Measurements from ENCODE around the gene RPTOR.

The RPTOR gene

DNA sequence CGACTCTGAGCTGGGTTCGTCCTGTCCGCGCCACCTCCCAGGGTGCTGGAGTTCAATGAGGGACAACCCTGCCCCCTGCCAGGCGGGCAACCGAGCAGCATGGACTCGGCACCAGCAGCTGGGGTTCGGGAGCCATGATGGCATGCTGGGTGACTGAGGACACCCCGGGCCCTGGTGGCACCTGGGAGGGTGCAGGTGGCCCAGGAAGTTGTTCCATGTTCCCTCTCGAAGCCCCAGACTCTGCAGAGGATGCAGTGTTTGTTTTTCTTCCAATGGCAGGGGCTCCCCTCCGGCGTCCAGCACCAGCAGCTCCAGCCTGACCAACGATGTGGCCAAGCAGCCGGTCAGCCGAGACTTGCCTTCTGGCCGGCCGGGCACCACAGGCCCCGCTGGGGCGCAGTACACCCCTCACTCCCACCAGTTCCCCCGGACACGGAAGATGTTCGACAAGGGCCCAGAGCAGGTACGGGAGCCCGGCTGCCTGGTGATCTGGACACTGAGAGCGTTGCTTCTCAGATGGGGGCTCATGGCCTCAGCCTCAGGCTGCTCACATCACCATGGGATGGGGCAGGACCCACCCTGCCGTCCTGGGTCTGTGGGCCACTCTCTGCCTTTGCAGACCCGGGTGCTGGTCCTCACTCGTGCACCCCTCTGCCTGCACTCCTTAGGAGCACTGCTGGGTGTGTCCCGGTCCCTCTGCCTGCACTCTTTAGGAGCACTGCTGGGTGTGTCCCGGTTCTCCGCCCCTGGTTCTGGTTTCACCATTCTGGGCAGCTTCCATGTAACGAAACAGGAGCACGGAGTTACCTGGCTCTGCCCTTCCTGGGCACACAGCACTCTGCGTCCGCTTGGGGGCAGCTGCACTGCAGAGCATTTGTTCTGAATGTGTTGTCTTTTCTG, 378.8 kb downstream of the RPTOR start:
- no peak for DNase-seq

DNA sequence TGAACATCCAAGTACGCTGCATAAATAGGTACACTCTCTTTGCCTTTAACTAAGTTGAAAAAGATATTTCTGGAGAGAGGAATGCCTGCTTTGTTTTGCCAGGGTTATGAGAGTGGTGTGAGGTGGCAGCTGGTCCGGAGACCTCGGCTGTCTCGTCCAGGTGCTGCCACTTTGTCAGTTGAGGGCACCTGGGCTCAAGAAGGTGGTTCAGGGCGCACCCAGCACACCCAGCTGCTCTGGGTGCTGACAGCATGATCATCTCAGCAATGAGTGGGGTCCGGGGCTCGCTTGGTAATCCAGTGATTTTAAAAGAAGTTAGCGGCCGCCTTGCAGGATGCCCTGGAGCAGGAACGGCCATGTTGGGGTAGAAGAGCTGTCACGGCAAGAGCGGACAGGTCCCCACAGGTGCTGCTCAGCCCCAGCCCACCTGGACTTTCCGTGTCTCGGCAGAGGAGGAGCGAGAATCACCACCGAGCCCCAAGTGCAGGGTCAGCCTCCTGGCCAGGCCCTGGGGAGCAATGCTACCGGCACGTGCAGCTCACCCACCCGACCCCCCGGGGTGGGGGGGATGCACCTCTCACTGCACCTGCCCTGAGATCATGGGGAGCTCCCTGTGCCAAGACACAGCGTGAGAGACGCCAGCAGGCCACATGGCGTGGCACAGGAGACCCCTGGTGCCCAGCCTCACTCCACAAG, 379.6 kb downstream of the RPTOR start:
- DNase-seq = no peak

DNA sequence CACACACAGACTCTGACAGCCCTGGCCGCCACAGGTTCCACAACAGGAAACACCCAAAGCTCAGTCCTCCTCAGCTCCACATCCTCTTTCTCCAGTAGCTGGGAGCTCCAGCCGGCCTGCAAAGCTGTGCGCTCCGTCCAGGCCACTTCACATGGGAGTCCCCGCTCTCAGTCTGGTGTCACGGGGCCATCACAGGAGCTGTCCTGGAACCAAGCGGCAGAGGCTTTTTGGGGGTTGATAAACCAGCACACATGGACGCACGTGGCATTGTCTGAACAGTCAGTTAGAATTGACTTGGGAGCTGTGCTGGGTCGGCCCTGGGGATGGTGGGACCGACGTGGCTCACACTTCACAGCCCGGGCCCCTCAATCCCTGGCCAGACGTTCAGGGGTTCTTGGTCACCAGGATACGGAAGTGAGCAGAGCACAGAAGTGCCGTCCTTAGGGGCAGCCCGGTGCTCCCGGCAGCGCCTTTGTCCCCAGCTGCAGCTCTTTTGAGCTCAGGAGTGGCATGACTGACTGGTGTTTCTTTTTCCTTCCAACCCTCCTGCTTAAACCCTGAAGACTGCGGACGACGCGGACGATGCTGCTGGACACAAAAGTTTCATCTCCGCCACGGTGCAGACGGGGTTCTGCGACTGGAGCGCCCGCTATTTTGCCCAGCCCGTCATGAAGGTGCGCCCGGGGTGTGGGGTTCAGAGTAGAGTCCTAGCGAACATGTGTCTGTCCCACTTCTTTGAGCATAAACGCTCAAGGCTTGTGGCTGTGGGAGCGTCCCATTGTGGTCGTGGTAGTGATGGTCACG, 380.4 kb downstream of the RPTOR start:
- no peak for DNase-seq

DNA sequence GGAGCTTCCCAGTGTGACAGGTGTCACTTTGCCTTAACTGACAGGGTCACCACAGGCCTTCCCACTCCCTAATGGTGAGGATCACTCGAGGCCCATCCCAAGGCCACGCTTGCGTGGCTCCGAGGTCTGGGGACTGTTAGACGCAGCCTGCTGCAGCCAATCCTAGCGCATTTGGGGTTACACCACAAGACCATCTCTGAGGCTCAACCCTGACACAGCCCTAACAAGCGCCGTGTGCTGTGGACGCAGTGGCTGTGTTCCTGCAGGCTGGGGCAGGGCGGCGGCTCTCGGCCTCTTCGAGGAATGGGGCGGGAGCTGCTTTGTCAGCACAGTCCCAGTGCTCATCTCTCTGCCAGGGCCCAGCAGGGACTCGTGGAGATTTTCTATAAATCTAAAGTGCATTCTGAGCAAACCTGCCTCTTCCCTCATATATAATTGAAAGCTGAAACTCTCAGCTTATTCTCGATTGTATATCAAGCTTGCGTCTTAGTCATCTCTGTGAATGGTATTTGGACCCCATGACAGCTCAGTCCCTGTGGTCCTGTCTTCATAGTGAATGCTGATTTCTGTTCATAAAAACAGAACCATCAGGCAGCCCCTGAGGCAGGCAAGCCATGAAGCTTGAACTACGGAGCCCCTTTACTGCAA, 381.2 kb downstream of the RPTOR start:
- DNase-seq = no peak

DNA sequence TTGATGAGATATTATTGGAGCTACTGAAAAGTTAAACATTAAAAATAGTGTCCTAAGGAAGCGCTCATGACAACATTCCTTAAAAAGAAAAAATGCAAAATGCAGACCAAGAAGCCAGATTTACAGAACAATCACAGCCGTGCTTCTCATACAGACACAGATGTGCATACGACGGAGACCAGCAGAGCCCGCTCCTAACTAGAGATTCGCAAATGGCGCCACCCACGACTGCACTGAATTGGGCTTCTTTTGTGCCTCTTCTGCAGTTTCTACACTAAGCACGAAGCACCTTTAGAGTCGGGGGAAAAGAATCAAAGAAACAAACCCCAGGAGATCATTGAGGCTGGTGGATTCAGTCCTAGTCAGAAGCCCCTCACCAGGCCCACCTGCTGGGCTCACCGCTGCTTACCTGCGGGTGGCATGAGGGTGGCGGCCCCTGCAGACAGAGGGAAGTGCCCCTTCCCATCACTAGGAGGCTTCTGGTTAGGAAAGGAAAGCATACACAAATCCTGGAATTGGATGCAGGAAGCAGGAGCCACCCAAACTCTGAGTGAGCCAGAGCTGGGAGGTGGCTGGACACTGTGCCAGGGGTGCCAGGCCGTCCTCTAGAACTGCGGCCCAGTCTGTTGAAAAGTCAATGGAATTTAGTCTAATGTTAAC, 382.1 kb downstream of the RPTOR start:
- DNase-seq = no peak

DNA sequence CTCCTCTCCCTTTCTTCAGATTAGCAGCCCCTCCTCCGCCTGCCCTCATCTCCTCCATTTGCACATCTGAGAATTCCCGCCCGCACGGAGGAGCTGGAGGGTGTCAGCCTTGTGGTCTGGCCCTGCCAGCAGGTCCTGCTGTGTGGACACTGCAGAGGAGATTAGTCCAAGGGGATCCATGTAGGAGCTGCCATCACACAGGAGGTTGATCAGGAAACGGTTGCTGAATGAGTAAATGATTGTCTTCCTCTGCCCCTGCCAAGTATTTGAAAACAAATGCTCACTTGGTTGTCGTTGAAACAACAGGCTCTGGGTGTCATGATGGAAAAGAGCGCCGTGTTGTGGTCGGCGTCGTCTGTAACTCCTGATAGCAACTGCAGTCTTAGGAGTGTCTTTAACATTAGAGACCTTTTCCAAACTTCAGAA, 383.2 kb downstream of the RPTOR start:
- DNase-seq = no peak

DNA sequence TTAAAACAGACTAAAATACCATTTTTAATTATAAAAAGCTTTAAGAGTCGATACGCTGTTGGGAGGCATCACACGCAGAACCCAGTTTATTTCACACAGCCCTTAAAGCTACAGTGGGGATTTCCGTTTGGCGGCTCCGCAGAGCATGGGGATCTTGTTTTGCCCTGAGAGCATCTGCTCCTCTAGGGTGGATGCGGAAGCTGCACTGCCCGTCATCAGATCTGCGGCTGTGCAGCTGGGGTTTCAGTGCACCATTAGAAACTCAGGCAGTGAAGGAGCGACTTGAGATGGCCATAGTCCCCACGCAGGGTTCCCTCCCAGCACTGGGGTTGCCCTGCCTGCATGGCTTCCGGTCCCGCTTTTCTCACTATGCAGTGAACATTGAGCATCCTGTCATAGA, 384.8 kb downstream of the RPTOR start:
- DNase-seq = no peak

DNA sequence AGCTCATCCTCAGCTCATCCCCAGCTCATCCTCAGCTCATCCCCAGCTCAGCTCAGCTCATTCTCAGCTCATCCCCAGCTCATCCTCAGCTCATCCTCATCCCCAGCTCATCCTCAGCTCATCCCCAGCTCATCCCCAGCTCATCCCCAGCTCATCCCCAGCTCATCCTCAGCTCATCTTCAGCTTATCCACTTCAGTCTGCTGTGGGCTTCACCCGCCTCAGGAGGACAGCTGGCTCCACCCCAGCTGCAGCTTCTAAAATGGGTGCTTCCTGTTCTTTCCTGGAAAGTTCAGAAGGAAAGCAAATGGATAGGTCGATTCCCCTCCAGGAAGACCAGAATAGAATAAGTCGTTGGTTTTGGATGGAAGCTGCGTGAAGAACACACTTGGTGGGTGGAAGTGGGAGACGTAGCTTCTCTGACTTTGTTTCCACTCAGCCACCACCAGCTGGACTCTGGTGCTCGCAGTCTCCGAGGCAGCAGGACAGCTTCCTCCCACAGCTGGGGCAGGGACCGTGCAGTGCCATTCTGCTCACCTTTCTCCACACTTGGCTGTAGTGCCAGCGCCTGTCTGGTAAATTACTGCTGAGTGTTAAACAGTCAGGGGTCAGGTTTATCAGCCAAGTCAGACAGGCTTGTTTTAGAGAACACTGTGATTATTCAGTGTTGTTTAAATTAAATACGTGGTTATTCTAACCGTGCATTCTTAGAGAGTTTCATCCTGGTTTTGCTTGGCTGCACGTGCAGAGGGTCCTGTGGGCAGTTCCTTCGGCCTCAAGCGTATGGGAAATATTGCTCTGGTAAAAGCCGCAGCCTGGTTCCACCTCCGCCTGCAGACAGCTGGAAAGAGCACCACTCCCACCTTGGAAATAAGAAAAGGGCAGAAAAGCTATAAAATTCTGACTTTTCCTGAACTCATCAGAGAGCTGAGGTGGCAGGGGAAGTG, 386.0 kb downstream of the RPTOR start:
- no peak for DNase-seq

DNA sequence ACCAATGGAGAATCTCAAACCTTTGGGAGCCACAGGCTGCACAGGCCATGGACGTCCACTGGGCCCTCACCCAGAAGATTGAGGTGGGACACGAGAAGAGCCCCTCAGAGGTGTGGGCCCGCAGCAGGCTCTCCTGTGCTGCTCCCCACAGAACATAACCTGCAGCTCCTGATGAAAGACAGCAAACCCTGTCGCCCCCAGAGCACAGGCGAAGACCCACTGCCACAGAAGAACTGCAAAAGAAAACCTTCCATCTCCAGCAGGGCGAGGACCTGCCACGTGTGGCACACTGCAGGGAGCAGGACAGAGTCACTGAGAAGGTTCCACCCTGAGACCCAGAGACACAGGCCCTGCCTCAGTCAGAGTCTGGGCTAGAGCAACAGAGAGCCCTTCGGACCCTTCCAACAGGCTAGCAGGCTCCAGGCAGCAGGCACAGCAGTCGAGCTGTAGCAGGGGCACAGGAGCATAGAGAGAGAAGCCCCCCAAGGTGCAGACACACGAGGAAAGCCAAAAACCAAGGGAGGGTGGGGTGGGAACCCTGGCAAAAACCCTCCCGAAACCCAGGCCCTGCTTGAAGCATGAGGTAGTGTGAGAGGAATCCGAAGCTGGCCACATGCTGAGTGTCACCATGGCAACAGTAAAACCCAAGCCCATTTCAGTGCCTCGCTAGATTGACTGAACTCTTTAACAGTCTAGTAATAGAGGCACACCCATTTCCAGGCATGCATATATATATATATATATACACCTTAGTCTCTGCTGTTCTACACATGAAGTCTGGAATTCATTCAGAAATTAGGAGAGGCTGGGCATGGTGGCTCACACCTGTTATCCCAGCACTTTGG, 387.0 kb downstream of the RPTOR start:
- no peak for DNase-seq

DNA sequence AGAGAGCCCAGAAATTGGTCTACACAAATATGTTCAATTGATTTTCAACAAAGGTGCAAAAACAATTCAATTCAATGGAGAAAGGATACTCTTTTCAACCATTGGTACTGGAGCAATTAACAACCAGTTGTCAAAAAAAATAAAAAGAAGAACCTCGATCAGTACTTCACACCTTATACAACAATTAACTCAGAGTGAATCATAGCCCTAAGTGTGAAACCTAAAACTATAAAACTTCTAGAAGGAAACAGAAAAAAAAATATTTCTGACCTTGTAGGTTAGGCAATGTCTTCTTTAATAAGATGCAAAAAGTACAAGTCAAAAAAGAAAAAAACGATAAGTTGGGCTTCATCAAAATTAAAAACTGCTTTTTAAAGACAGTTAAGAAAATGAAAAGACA, 390.9 kb downstream of the RPTOR start:
- DNase-seq = no peak

DNA sequence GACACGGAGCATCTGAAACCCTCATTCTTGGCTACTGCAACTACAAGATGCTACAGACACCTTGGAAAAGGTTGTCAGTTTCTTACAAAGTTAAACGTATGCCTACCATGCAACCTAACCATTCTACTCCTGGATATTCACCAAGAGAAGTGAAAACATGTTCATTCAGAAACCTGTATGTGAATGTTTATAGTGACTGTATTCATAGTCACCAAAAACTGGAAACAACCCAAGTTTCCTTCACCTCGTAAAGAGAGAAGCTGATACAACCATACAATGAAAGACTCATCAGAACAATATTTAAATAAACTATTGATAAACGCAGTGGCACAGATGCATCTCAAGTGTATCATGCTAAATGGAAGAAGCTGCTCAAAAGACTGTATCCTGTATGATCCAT, 391.6 kb downstream of the RPTOR start:
- no peak for DNase-seq

DNA sequence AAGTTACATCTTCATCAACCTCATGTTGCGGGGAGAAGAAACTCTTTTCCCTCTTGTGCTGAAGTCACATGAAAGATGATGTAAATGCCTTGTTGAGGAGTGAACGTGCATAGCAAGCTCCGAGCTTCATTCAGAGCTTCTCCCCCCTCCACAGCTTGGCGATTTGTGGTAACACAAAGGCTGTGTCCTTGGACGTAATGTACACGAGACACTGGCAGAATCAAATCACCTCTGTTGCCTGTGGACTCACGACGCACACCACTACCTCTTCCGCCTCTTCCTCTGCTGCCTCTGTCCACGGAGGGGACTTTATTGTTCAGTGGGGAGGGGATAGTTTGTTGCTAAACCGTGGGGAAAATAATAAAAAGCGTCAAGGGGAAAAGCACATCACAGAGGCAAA, 392.1 kb downstream of the RPTOR start:
- no peak for DNase-seq

DNA sequence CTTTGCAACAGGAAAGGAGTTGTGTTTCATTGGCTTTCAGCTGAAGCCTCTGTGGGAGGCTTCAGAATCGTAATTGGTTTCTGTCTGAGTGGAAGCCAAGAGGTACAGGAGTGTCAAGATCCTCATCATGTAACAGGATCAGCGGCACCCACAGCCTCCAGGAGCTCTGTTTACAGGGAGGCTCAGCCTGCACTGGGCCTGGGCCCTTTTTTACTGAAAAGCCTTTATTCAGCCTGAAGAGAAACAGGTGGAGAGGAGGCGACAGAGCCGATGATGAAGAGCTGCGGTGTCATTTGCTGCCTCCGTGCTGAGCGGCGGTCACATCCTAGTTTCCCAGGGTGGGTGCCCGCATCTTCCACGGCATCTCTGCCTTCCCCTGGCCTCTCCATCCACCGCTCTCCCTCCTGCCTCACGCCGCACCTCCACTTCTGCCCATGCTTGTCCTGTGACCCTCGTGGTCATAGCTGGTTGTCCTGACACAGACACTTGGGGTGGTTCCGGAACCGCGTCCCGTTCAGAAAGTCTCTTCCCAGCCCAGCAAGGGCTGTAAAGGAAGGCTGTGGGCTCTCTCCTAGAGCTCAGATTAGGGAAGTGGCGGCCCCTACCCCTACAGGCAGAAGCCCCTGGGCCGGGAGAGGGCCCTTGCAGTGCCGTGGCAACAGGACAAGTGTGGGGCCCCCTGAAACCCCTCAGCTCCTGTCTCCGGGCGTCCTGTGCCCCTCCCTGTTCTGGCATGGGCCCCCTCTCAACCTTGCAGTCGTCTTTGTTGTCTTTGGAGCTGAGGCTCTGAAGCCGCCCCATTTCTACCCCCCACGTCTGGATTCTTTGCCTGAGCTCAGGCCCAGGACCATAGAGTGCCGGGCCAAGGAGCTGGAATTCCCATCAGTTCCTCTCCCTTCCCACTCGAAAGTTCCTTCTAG, 393.1 kb downstream of the RPTOR start:
- no peak for DNase-seq

DNA sequence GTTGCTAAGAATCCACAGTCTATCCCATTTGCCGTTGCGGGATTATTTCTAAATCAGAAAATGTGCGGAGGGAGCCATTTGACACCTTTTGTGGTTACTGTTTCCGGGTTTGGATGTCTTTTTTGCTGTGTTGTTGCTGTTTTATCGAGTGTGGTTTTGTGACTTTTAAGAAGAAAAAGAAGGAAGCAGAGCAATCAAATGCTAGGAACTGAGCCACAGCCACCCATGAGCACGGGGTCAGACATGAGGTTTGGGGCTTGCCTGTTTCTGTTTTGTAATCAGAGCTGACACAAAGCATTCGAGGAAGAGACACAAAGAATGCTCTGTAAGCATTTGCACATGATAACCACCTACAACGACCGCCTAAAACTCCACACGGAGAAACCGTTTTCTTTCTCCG, 393.9 kb downstream of the RPTOR start:
- no peak for DNase-seq

DNA sequence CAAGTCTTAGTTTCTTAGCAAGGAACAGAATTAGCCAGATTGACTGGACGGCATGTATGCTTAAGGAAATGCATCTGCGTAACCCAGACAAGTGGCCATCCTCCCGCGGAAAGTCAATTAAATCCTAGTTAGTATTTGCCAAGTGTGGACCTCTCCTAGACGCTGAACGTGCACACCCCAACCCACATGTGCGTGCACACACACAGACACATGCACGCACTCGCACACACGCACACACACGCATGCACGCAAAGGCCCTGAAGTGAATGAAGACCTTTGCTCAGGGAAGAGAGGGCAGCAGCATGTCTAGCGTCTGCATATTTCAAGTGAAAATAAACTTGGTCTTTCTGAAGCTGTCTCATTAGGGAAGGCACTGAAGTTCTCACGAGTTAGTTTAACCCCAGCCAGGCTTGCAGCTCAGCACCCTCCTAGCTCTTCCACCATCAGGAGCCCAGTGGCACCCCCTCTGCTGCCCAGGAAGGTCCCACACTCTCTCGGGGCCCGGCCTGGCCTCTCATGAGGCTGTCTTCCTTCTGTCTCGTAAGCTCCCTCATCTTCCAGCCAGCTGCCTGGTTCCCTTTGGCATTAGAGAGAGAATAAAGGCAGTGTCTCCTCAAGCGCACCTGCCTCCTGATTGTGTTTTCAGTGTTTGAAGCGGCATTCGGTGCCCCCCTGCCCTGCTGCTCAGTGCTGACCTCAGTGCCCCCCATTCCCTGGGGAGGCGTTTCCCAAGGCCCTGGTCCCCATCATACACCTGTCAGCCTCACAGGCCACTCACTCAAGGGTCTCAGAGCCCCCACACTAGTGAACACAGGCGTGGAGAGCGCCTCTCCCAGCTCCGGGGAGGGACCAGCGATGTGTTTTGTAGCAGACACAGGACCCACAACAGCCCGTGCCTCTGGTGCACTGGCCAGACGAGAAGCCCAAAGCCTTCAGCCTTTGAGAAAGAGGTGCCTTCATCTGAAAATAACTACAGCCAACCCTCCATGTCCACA, 394.8 kb downstream of the RPTOR start:
- DNase-seq = no peak

DNA sequence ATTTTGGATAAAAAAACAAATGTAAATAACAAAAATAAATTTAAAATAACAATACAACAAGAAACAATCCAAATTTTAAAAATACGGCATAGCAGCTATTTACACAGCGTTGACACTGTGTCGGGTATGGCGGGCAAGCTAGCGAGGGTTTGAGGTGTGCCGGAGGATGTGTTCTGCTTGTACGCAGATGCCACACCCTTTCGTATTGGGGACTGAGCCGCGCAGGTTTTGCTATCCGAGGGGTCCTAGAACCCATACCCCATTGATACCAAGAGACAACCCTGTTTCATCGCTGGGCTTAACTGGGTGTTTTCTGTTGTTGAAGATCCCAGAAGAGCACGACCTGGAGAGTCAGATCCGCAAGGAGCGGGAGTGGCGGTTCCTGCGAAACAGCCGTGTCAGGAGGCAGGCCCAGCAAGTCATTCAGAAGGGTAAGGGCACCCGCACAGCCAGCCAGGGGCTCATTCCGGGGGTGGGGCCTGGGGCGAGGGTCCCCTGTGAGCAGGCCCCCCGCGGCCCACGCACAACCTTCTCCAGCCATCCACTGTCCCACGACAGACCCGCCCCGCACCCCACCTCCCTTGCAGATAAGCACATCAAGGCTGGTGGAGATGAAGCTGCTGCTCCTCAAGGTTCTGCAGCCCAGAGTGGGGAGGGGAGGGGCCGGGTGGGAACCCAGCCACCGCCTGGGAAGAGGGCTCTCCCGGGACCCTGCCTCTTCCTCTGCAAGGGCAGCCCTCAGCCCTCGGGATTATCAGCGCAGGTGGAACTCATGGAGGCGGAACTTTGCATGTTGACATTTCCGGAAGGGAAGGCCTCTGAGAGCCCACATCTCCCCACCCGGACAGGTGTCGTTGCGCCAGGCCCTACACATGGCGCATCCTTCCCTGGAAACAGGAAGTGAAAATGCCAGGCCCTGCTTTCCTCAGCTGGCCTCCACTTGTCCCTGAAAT, 395.8 kb downstream of the RPTOR start:
- DNase-seq = peak; percentile 85

DNA sequence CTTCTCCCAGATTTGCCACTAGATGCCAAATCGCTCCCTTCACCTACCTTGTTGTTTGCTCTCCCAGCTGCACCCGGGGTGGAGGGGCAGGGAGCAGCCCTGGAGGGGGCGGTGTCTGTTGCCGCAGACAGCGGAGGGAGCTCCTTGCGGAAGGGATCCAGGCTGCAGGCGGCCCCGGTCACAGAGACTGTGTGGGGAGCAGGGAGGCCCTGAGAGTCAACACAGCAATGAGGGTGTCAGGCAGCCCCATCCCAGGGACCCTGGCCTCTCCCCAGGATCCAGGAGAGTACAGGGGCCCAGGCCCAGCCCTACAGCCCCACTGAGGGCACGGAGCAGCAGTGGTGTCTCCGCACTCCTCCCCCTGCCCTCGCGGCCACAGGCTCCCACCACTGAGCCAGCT, 396.5 kb downstream of the RPTOR start:
- DNase-seq = no peak

All from DMS53 (cell line).